Measurements from ENCODE around the gene NTM. TPM values are rescaled to one million over a fixed set of nuclear protein-coding genes. Genes with fewer than 3 reads are reported as not detected.

The NTM gene
- 1 to 10 TPM in 1 of 2 donors, under 1 TPM in 1; 0.26 to 3.6 TPM for total RNA-seq

DNA sequence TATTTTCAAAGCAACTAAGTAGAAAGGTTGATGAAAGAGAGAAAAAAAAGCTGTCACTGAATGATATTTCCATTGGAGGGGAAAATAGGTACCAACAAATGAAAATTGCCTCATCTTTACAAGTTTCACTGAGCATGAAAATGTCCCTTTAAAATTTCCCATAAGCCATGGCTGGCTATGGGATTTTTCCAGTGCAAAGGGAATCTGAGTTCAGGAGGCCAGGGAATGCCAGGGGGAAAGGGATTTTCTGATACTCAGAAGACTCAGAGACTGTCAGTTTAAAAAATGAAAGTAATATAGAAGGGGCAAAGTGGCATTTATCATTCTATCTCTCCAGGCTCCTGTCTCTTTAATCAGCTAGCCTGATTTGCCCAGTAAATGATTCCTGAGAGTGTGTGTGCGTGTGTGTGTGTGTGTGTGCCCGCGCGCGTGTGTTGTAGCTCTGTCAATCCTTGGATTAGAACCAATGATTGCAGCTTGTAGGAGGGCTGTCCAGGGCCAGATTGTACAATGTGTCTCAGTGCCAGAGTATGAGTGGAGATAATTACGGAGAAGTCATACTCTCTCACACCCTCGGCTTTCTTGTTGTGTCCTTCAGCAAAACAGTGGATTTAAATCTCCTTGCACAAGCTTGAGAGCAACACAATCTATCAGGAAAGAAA is at the start of gene NTM:
Gene NTM (plus strand): TSS at position 526 of the 662 bp plus-strand sequence.
- Histone ChIP-seq H3K4me1 (peaks cover 22% of the 10 kb centered on the region), H3K9me3 (no peaks in the 10 kb centered on the region), H3K27ac (no peak within 1 kb of the TSS), H3K36me3 (replicated peaks in 1 of 2; ENCODE audit: insufficient read depth in 1 of 2, low read depth in 2 of 2) (no peaks in the 10 kb centered on the region), H3K4me3 (no peak within 1 kb of the TSS), H3K27me3 (peaks cover 0 to 18% of the 10 kb centered on the region in 2 donors)
- WGBS, 2 donors, result 11 to 14% methylated on average over 7 of the region's 7 CpGs
- ATAC-seq (peak; percentile 88), DNase-seq (peak; percentile 63 to 76 (median 70))
- no peak for TF ChIP-seq POLR2A (IDR thresholded peaks at IDR 0.05)
- TF ChIP-seq, protein P1, sequence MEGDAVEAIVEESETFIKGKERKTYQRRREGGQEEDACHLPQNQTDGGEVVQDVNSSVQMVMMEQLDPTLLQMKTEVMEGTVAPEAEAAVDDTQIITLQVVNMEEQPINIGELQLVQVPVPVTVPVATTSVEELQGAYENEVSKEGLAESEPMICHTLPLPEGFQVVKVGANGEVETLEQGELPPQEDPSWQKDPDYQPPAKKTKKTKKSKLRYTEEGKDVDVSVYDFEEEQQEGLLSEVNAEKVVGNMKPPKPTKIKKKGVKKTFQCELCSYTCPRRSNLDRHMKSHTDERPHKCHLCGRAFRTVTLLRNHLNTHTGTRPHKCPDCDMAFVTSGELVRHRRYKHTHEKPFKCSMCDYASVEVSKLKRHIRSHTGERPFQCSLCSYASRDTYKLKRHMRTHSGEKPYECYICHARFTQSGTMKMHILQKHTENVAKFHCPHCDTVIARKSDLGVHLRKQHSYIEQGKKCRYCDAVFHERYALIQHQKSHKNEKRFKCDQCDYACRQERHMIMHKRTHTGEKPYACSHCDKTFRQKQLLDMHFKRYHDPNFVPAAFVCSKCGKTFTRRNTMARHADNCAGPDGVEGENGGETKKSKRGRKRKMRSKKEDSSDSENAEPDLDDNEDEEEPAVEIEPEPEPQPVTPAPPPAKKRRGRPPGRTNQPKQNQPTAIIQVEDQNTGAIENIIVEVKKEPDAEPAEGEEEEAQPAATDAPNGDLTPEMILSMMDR (IDR thresholded peaks at IDR 0.05), result no peak
- intact Hi-C loops (cut with DNase I), result no loop called here

DNA sequence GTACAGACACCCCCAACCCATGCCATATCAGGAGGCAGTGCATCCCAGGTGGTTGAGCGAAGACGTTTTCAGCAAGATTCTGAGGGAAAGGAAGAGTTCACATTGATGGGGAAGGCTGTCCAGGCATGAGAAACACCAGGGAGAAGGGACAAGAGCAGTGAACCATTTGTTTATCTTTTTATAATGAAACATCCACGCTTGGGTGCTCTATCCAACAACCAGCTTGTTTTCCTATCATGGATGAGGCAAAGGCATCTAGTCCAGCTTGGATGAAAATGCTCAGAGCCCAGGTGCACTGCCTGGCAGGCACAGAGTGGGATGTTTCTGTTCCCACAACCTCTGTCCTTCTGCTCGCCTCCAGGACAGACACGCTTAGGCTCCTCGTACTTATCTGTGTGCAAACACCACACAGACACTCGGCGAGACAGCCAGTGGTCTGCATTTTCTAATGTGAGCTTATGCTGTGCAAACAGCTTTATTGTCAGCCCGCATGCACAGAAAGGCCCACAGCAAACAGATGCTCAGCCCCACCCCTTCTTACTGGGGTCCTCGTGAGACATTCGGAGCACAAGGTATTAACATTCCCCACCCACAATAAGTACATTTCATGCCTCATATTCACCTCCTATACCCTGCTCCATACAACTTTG is 45.4 kb upstream of the NTM start:
- Histone ChIP-seq H3K27me3 (no peaks in the 10 kb centered on the region), H3K27ac (no peak overlapping the region), H3K4me1 (no peaks in the 10 kb centered on the region), H3K36me3 (replicated peaks in 1 of 2; ENCODE audit: insufficient read depth in 1 of 2, low read depth in 2 of 2) (no peaks in the 10 kb centered on the region), H3K9me3 (no peaks in the 10 kb centered on the region), H3K4me3 (no peak overlapping the region)
- no peak for DNase-seq
- TF ChIP-seq, protein P1 (IDR thresholded peaks at IDR 0.05), result no peak
- TF ChIP-seq POLR2A (IDR thresholded peaks at IDR 0.05), result no peak
- WGBS, 2 donors, result 37 to 39% methylated on average over 11 of the region's 11 CpGs
- ATAC-seq, result no peak
- intact Hi-C loops (cut with DNase I), result no loop called here

DNA sequence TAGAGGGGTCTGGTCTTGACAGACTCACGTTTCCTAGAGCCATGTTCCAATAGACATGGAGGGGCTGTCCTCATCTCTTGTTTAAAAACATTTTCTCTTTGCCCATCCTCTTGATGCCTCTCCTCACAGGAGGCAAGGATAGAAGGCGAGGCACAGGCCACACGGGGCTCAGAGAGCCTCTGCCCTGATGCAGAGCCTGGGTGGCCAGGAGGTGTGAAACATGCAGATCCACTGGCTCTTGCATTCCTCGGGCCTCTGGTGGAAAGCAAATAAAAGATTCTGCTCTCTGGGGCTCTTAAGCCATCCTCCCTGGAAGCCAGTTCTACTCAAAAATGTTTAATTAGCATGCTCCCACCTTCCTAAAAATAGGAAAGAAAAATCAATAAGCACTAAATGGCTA is 43.6 kb upstream of the NTM start:
- no peaks in the 10 kb centered on the region for H3K36me3 ChIP-seq (replicated peaks in 1 of 2; ENCODE audit: insufficient read depth in 1 of 2, low read depth in 2 of 2)
- H3K27ac ChIP-seq, result no peak overlapping the region
- H3K9me3 ChIP-seq, result no peaks in the 10 kb centered on the region
- TF ChIP-seq, protein P1 (IDR thresholded peaks at IDR 0.05), result no peak
- TF ChIP-seq POLR2A (IDR thresholded peaks at IDR 0.05), result no peak
- 26 to 34% methylated on average over 4 of the region's 4 CpGs for WGBS, 2 donors
- no peak overlapping the region for H3K4me3 ChIP-seq
- DNase-seq (no peak), ATAC-seq (no peak)
- H3K4me1 ChIP-seq, result no peaks in the 10 kb centered on the region
- intact Hi-C loops (cut with DNase I), result no loop called here
- no peaks in the 10 kb centered on the region for H3K27me3 ChIP-seq

DNA sequence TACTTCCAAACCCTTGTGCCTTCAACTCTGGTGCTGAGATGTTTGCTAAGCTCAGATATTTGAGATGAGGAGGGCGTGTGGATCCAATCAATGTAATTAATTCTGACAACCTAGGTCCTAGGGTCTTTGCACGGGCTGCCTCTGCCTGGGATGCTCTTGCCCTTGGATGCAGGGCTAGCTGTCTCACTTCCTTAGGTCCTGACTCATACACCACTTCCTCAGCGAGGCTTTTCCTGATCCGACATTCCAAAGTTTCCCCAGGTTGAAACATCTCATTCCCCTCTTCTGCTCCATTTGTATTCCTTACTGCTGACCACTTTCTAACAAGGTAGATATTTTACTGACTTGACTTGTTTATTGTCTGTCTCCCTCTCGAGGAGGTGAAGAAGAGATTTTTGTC is 43.0 kb upstream of the NTM start:
- H3K27me3 ChIP-seq, result no peaks in the 10 kb centered on the region
- H3K4me1 ChIP-seq, result no peaks in the 10 kb centered on the region
- ATAC-seq, result no peak
- intact Hi-C loops (cut with DNase I), result no loop called here
- H3K4me3 ChIP-seq, result no peak overlapping the region
- H3K9me3 ChIP-seq, result no peaks in the 10 kb centered on the region
- no peak overlapping the region for H3K27ac ChIP-seq
- DNase-seq, result no peak
- WGBS, 2 donors, result 34 to 39% methylated on average over 5 of the region's 5 CpGs
- no peaks in the 10 kb centered on the region for H3K36me3 ChIP-seq (replicated peaks in 1 of 2; ENCODE audit: insufficient read depth in 1 of 2, low read depth in 2 of 2)
- TF ChIP-seq, protein P1 (IDR thresholded peaks at IDR 0.05), result no peak
- TF ChIP-seq POLR2A (IDR thresholded peaks at IDR 0.05), result no peak
